Large intestine (tissue), 3 donors: ENCODE data around the gene PCDHB5. TPM values are rescaled to one million over a fixed set of nuclear protein-coding genes. Genes with fewer than 3 reads are reported as not detected.
"Not testable (repeated sequence)": the region's sequence is repeated elsewhere in the genome, so short reads cannot be mapped to it uniquely, and the experiment has no call there.

ENCODE experiments used
- DNase-seq, 2 donors: peaks; one replicate each; pipeline versions ENCODE4 v3.0.0 to v3.0.0-alpha.2; 2013
- H3K27ac ChIP-seq: one replicate; pipeline ENCODE4 v1.5.1; 2013; ENCODE audit warnings: low read length
- H3K27me3 ChIP-seq: 2 replicates; pipeline ENCODE4 v1.6.1; 2013; ENCODE audit warnings: low read length; ENCODE audit not compliant: control insufficient read depth, insufficient read depth
- H3K36me3 ChIP-seq: 2 replicates; pipeline ENCODE4 v1.6.1; 2013; ENCODE audit warnings: low read length; ENCODE audit not compliant: control insufficient read depth, insufficient read depth
- H3K4me1 ChIP-seq: one replicate; pipeline ENCODE4 v1.6.1; 2013; ENCODE audit warnings: low read length; ENCODE audit not compliant: control insufficient read depth, insufficient read depth
- H3K4me3 ChIP-seq: one replicate; pipeline ENCODE4 v1.5.1; 2013; ENCODE audit warnings: low read length
- H3K9me3 ChIP-seq: one replicate; pipeline ENCODE4 v1.6.1; 2013; ENCODE audit warnings: mild to moderate bottlenecking, low read depth, low read length, moderate library complexity; ENCODE audit not compliant: control insufficient read depth
- WGBS: methylation state at CpG from one replicate; pipeline ENCODE4 v1.1.5; 2013; ENCODE audit warnings: low lambda C conversion rate; ENCODE audit not compliant: insufficient coverage; 5-methylcytosine and 5-hydroxymethylcytosine counted together
- polyA plus RNA-seq: library from polyadenylated mRNA; unstranded; fragments of 120-200 nt; gene quantifications from one replicate; pipeline ENCODE4 v1.2.1, GENCODE V29; 2013

The PCDHB5 gene
- polyA plus RNA-seq, 1 donor, result 2.1 TPM

GRCh38 chr5:141105350-141105749 lies 29.7 kb upstream of the PCDHB5 start:
- Histone ChIP-seq H3K27ac (no peak overlapping the region), H3K36me3 (no peaks in the 10 kb centered on the region), H3K27me3 (peaks cover 8% of the 10 kb centered on the region), H3K4me1 (no peaks in the 10 kb centered on the region), H3K4me3 (no peak overlapping the region), H3K9me3 (peaks cover 18% of the 10 kb centered on the region)
- WGBS, result no CpG with 5 or more reads among the region's 2 CpGs
- DNase-seq, result no peak

DNA sequence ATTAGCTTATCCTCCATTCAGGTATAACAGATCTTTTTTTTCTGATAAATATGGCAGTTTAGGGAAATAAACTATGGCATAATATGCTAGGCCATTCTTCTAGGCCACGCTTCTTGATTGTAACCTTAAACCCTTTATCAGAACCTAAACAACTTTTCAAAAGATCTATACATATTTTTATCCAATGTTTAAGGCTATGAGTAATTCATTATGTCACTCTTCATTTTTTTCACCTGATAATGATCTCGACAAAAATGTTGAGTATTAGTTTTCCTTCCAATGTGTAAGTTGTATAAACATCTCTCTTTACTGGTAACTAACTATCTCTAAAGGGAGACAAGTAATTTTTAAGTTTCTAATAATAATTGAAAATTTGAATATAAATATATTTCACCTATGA lies 15.8 kb upstream of the PCDHB5 start:
- peaks cover 5% of the 10 kb centered on the region for H3K9me3 ChIP-seq

DNA sequence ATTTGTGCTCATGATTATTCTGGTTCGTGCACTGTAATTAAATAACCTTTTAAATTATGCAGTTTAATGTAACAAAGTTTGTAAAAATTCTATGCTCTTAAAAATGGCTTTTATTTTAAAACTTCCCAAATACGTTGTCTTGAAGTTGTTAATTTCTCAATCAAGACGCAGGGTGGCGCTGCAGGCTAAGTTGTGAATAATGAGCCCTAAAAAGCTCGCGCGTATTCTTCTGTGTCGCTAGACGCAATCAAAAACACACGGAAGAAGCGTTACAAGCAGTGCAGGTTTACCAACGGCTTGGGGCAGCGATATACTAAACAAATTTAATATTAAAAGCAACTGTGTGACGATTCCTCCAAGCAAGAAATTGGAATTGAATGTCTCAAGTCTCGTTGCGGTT lies 13.4 kb upstream of the PCDHB5 start, which contains the start of gene PCDHB4:
Gene PCDHB4, plus strand, starts transcription at position 256 of the 400 bp plus-strand sequence. CDS start 181 bp downstream, outside the sequence.
- H3K27me3 ChIP-seq, result no peaks in the 10 kb centered on the region
- peaks cover 5% of the 10 kb centered on the region for H3K9me3 ChIP-seq
- no peak for DNase-seq
- 0% methylated on average over 1 of the region's 16 CpGs for WGBS
- no peaks in the 10 kb centered on the region for H3K4me1 ChIP-seq
- H3K36me3 ChIP-seq, result no peaks in the 10 kb centered on the region
- H3K27ac ChIP-seq, result no peak within 1 kb of the TSS
- H3K4me3 ChIP-seq, result no peak within 1 kb of the TSS

More for the DNA sequence above, 15.8 kb upstream of the PCDHB5 start:
- DNase-seq, result no peak
- 50% methylated on average over 2 of the region's 2 CpGs for WGBS
- H3K4me1 ChIP-seq, result no peaks in the 10 kb centered on the region
- H3K4me3 ChIP-seq, result no peak overlapping the region
- no peak overlapping the region for H3K27ac ChIP-seq
- no peaks in the 10 kb centered on the region for H3K27me3 ChIP-seq
- H3K36me3 ChIP-seq, result no peaks in the 10 kb centered on the region

DNA sequence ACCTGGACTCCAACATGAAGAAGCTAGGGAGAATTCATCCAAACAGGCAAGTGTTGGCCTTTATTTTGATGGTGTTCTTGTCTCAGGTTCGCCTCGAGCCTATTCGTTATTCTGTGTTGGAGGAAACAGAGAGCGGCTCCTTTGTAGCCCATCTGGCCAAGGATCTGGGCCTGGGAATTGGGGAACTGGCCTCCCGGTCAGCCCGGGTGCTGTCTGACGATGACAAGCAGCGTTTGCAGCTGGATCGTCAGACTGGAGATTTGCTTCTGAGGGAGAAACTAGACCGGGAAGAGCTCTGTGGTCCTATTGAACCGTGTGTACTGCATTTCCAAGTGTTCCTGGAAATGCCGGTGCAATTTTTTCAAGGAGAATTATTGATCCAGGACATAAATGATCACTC lies 13.0 kb upstream of the PCDHB5 start:
- DNase-seq, result no peak
- Histone ChIP-seq H3K4me3 (no peak overlapping the region), H3K27me3 (no peaks in the 10 kb centered on the region), H3K4me1 (no peaks in the 10 kb centered on the region), H3K36me3 (no peaks in the 10 kb centered on the region), H3K27ac (no peak overlapping the region), H3K9me3 (peaks cover 5% of the 10 kb centered on the region)
- 80% methylated on average over 1 of the region's 12 CpGs for WGBS

- H3K4me3 ChIP-seq, H3K9me3 ChIP-seq, DNase-seq, H3K36me3 ChIP-seq, H3K27ac ChIP-seq, H3K4me1 ChIP-seq, H3K27me3 ChIP-seq: not testable (repeated sequence)
- WGBS, result no CpG with 5 or more reads among the region's 73 CpGs
These were observed 11.4 kb upstream of the PCDHB5 start for GRCh38 chr5:141123396-141124135.

GRCh38 chr5:141127305-141127704 lies 7.7 kb upstream of the PCDHB5 start:
- H3K9me3 ChIP-seq, result peaks cover 5% of the 10 kb centered on the region
- H3K27me3 ChIP-seq, result no peaks in the 10 kb centered on the region
- H3K4me3 ChIP-seq, result no peak overlapping the region
- WGBS, result no CpG with 5 or more reads among the region's 1 CpG
- H3K4me1 ChIP-seq, result no peaks in the 10 kb centered on the region
- DNase-seq, result no peak
- H3K27ac ChIP-seq, result no peak overlapping the region
- no peaks in the 10 kb centered on the region for H3K36me3 ChIP-seq

DNA sequence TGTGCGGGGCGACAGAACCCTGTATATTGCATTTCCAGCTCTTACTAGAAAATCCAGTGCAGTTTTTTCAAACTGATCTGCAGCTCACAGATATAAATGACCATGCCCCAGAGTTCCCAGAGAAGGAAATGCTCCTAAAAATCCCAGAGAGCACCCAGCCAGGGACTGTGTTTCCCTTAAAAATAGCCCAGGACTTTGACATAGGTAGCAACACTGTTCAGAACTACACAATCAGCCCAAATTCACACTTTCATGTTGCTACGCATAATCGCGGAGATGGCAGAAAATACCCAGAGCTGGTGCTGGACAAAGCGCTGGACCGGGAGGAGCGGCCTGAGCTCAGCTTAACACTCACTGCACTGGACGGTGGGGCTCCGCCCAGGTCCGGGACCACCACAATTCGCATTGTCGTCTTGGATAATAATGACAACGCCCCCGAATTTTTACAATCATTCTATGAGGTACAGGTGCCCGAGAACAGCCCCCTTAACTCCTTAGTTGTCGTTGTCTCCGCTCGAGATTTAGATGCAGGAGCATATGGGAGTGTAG lies 786 bp downstream of the PCDHB5 start:
- Histone ChIP-seq H3K9me3 (peaks cover 18% of the 10 kb centered on the region), H3K27me3 (peaks cover 10% of the 10 kb centered on the region), H3K27ac (no peak overlapping the region), H3K36me3 (no peaks in the 10 kb centered on the region), H3K4me3 (no peak overlapping the region), H3K4me1 (no peaks in the 10 kb centered on the region)
- DNase-seq, result no peak
- WGBS, result 50% methylated on average over 2 of the region's 19 CpGs

DNA sequence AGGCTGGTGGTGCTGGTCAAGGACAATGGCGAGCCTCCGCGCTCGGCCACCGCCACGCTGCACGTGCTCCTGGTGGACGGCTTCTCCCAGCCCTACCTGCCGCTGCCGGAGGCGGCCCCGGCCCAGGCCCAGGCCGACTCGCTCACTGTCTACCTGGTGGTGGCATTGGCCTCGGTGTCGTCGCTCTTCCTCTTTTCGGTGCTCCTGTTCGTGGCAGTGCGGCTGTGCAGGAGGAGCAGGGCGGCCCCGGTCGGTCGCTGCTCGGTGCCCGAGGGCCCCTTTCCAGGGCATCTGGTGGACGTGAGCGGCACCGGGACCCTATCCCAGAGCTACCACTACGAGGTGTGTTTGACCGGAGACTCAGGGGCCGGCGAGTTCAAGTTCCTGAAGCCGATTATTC lies 2.3 kb downstream of the PCDHB5 start:
- H3K4me1 ChIP-seq, H3K4me3 ChIP-seq, H3K27ac ChIP-seq, H3K36me3 ChIP-seq, H3K27me3 ChIP-seq, DNase-seq: not testable (repeated sequence)
- peaks cover 18% of the 10 kb centered on the region for H3K9me3 ChIP-seq
- WGBS, result no CpG with 5 or more reads among the region's 34 CpGs

GRCh38 chr5:141149812-141150211 lies 14.8 kb downstream of the PCDHB5 start, which contains the start of gene PCDHB6:
TSS of gene PCDHB6 (plus strand) at chr5:141150057. CDS start at chr5:141150258, 201 bp downstream.
- Histone ChIP-seq H3K36me3 (no peaks in the 10 kb centered on the region), H3K4me3 (no peak within 1 kb of the TSS), H3K27me3 (peaks cover 4% of the 10 kb centered on the region), H3K9me3 (peaks cover 12% of the 10 kb centered on the region), H3K27ac (no peak within 1 kb of the TSS), H3K4me1 (no peaks in the 10 kb centered on the region)
- DNase-seq, result no peak
- no CpG with 5 or more reads among the region's 18 CpGs for WGBS

DNA sequence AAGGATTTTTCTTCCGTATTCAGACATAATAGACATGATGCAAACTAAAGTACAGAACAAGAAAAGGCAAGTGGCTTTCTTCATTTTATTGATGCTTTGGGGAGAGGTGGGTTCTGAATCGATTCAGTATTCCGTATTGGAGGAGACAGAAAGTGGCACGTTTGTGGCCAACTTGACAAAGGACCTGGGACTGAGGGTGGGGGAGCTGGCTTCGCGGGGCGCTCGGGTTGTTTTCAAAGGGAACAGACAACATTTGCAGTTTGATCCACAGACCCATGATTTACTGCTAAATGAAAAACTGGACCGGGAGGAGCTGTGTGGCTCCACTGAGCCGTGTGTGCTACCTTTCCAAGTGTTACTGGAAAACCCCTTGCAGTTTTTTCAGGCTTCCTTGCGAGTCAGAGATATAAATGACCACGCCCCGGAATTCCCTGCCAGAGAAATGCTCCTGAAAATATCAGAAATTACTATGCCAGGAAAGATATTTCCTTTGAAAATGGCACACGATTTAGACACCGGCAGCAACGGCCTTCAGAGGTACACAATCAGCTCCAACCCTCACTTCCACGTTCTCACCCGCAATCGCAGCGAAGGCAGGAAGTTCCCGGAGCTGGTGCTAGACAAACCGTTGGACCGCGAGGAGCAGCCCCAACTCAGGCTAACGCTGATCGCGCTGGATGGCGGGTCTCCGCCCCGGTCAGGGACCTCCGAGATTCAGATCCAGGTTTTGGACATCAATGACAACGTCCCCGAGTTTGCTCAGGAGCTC lies 15.4 kb downstream of the PCDHB5 start:
- DNase-seq, result no peak
- Histone ChIP-seq H3K27me3 (peaks cover 4% of the 10 kb centered on the region), H3K27ac (no peak overlapping the region), H3K36me3 (no peaks in the 10 kb centered on the region), H3K4me1 (no peaks in the 10 kb centered on the region), H3K9me3 (peaks cover 15% of the 10 kb centered on the region), H3K4me3 (no peak overlapping the region)
- no CpG with 5 or more reads among the region's 33 CpGs for WGBS
